HUES6 (cell line): ENCODE data around the gene TEX13B.
"Not testable (repeated sequence)": the region's sequence is repeated elsewhere in the genome, so short reads cannot be mapped to it uniquely, and the experiment has no call there.

Source experiments
- H3K27ac ChIP-seq: 2 replicates; pipeline ENCODE4 v1.7.0; 2013; ENCODE audit warnings: low read depth, mild to moderate bottlenecking, low read length, inconsistent platforms
- H3K27me3 ChIP-seq: 2 replicates; pipeline ENCODE4 v1.6.1; 2013; ENCODE audit warnings: low read length; ENCODE audit not compliant: control insufficient read depth, insufficient read depth
- H3K36me3 ChIP-seq: 2 replicates; pipeline ENCODE4 v1.6.1; 2013; ENCODE audit warnings: low read length; ENCODE audit not compliant: control insufficient read depth, insufficient read depth
- H3K4me1 ChIP-seq: 2 replicates; pipeline ENCODE4 v1.6.1; 2013; ENCODE audit warnings: low read length; ENCODE audit not compliant: control insufficient read depth, insufficient read depth
- H3K4me3 ChIP-seq: 2 replicates; pipeline ENCODE4 v1.5.1; 2013; ENCODE audit warnings: low read depth, low read length
- H3K9ac ChIP-seq: one replicate; pipeline ENCODE4 v1.6.1; 2013; ENCODE audit warnings: mild to moderate bottlenecking, low read length
- H3K9me3 ChIP-seq: 2 replicates; pipeline ENCODE4 v1.6.1; 2013; ENCODE audit warnings: low read depth, low read length; ENCODE audit not compliant: control insufficient read depth, insufficient read depth

The TEX13B gene

DNA sequence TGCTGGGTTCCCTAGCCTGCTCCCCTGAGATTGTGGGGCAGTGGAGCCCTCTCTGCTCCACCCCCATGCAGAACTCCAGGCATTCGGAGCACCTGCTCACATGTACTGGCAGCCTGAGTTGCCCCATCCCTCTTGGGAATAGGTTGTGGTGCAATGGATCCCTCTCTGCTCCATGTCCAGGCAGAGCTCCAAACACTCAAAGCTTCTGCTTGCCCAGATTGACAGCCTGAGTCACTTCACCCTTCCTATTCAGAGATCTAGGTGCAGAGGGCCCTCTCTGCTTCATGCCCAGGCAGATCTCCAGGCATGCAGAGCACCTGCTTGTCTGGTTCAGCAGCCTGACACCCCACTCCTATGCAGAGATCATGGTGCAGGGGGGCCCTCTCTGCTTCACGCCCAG, 18.6 kb upstream of the TEX13B start:
- Histone ChIP-seq H3K27ac (no peak overlapping the region), H3K9me3 (peaks cover 50% of the 10 kb centered on the region), H3K36me3 (no peaks in the 10 kb centered on the region), H3K4me3 (no peak overlapping the region), H3K4me1 (peaks cover 9% of the 10 kb centered on the region; the same call in 1 of the 2 replicates), H3K9ac (no peak overlapping the region), H3K27me3 (peaks cover 3% of the 10 kb centered on the region; the same call in 1 of the 2 replicates)

DNA sequence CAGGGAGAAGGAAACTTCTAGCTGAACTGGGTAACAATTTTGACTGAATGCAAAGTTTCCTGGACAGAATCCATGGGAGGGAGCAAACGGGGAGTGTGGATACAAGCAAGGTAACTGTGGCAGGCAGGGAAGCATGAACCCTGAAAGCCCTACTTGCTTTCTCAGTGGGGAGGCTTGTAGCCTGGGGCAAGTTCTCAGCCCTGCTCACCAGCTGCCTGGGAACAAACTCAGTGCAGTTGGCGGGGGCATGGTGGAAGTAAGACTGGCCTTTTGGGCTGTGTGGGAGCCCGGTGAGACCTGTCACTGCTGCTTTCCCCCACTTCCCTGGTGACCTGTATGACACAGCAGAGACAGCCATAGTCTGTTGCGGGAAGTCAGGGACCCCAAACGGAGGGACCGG, 14.0 kb upstream of the TEX13B start:
- H3K9me3 ChIP-seq: peaks cover 31% of the 10 kb centered on the region
- H3K4me3 ChIP-seq: peak overlapping the region; percentile 7; the same call in 1 of the 2 replicates
- H3K36me3 ChIP-seq: peaks cover 22% of the 10 kb centered on the region
- H3K4me1 ChIP-seq: peaks cover 10% of the 10 kb centered on the region; the same call in 1 of the 2 replicates
- no peaks in the 10 kb centered on the region; the same call in 1 of the 2 replicates for H3K27me3 ChIP-seq
- peak overlapping the region; percentile 62; the same call in 1 of the 2 replicates for H3K27ac ChIP-seq
- H3K9ac ChIP-seq: peak overlapping the region; percentile 75

DNA sequence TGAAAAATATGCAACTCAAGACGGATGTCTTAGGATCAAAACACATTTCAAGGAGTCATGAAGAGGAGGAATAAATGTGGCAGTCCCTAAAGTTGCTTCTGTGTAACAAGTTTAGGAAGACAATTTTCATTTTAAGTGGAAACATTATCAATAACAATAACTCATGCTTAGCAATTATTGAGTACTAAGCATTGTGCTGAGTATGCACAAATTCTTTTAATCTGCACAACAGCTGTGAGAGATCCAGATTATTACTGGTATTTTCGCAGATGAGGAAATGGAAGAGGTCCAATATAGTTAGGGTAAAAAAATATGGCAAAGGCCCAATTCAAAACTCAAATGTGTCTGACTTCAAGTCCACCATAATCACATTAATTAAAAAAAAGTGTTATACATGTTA, 2.9 kb upstream of the TEX13B start:
- Histone ChIP-seq H3K9ac (no peak overlapping the region), H3K9me3 (no peaks in the 10 kb centered on the region), H3K4me1 (peaks cover 9% of the 10 kb centered on the region; the same call in 1 of the 2 replicates), H3K27ac (no peak overlapping the region), H3K27me3 (no peaks in the 10 kb centered on the region; the same call in 1 of the 2 replicates), H3K36me3 (peaks cover 12% of the 10 kb centered on the region), H3K4me3 (no peak overlapping the region)

GRCh38 chrX:107979534-107979933, 2.6 kb downstream of the TEX13B start:
- Histone ChIP-seq H3K27ac (no peak overlapping the region), H3K36me3 (peaks cover 11% of the 10 kb centered on the region; the same call in 1 of the 2 replicates), H3K27me3 (no peaks in the 10 kb centered on the region; the same call in 1 of the 2 replicates), H3K4me1 (peaks cover 25% of the 10 kb centered on the region), H3K4me3 (no peak overlapping the region), H3K9ac (no peak overlapping the region), H3K9me3 (no peaks in the 10 kb centered on the region)

- peak overlapping the region; percentile 59; the same call in 1 of the 2 replicates for H3K27ac ChIP-seq
- peaks cover 25% of the 10 kb centered on the region for H3K4me1 ChIP-seq
- H3K27me3 ChIP-seq: no peaks in the 10 kb centered on the region; the same call in 1 of the 2 replicates
- no peaks in the 10 kb centered on the region for H3K9me3 ChIP-seq
- peaks cover 16% of the 10 kb centered on the region; the same call in 1 of the 2 replicates for H3K36me3 ChIP-seq
- no peak overlapping the region for H3K9ac ChIP-seq
- no peak overlapping the region for H3K4me3 ChIP-seq
These were observed 3.4 kb downstream of the TEX13B start for GRCh38 chrX:107978707-107979307.

- Histone ChIP-seq H3K9me3 (no peaks in the 10 kb centered on the region), H3K9ac (no peak overlapping the region), H3K4me1 (peaks cover 25% of the 10 kb centered on the region), H3K36me3 (peaks cover 16% of the 10 kb centered on the region; the same call in 1 of the 2 replicates), H3K4me3 (no peak overlapping the region), H3K27me3 (no peaks in the 10 kb centered on the region; the same call in 1 of the 2 replicates), H3K27ac (peak overlapping the region; percentile 59; the same call in 1 of the 2 replicates)
These were observed 4.1 kb downstream of the TEX13B start for GRCh38 chrX:107978071-107978470.

- Histone ChIP-seq H3K27ac (no peak overlapping the region), H3K27me3 (no peaks in the 10 kb centered on the region; the same call in 1 of the 2 replicates), H3K9ac (no peak overlapping the region), H3K4me1 (peaks cover 13% of the 10 kb centered on the region), H3K36me3 (peaks cover 7% of the 10 kb centered on the region; the same call in 1 of the 2 replicates), H3K4me3 (no peak overlapping the region), H3K9me3 (no peaks in the 10 kb centered on the region)
These were observed 10.5 kb downstream of the TEX13B start for GRCh38 chrX:107971636-107972035.

DNA sequence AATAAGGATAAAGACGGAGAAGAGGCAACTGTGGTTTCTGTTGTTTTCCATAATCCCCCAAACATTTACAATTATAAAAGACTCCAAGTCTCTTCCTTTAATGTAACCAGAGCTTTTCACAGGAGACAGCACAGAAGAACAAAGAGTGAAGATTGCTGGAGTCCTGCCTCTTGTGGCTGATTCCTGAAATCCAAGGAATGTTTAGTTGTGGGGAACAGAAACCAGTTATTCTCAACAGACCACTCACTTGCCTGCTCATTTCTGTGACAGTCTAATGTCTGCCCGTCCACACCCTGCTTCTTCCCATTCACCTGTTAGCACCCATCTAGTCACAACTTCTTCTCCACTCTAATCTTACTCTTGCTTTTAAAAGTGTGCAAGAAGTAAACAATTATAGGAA, 12.1 kb downstream of the TEX13B start:
- Histone ChIP-seq H3K27me3 (no peaks in the 10 kb centered on the region; the same call in 1 of the 2 replicates), H3K27ac (no peak overlapping the region), H3K9ac (no peak overlapping the region), H3K9me3 (no peaks in the 10 kb centered on the region; the same call in 1 of the 2 replicates), H3K4me3 (no peak overlapping the region), H3K36me3 (peaks cover 11% of the 10 kb centered on the region; the same call in 1 of the 2 replicates), H3K4me1 (peaks cover 13% of the 10 kb centered on the region)

- Histone ChIP-seq H3K36me3 (peaks cover 8% of the 10 kb centered on the region; the same call in 1 of the 2 replicates), H3K4me3 (no peak overlapping the region), H3K9ac (no peak overlapping the region), H3K27me3 (no peaks in the 10 kb centered on the region; the same call in 1 of the 2 replicates), H3K9me3 (peaks cover 11% of the 10 kb centered on the region), H3K4me1 (peaks cover 13% of the 10 kb centered on the region), H3K27ac (no peak overlapping the region)
These were observed 13.5 kb downstream of the TEX13B start for GRCh38 chrX:107968623-107969022.

GRCh38 chrX:107955337-107955736, 26.8 kb downstream of the TEX13B start:
- H3K4me3 ChIP-seq, H3K4me1 ChIP-seq, H3K27ac ChIP-seq, H3K27me3 ChIP-seq, H3K36me3 ChIP-seq, H3K9me3 ChIP-seq, H3K9ac ChIP-seq: not testable (repeated sequence)

DNA sequence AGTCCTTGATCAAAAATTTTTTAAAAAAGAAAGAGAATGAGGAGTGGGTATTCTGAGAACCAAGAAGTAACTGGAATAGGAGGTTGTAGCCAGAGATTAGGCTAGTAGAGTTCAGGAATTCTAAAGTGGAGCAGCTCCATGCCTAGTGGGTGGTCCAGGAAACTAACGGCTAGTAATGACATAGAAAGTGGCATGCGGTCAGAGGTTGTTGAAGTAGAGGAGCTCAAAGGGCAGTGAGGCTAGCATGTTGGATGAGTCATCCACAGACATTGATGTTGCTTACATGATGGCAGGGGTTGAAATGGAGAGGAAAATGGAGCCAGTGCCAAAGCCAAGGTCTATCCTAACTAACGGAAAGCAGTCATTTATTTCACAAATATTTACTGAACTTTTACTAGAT, 42.1 kb downstream of the TEX13B start:
- Histone ChIP-seq H3K4me1 (peaks cover 9% of the 10 kb centered on the region), H3K36me3 (peaks cover 21% of the 10 kb centered on the region; the same call in 1 of the 2 replicates), H3K27ac (no peak overlapping the region), H3K27me3 (no peaks in the 10 kb centered on the region; the same call in 1 of the 2 replicates), H3K9ac (no peak overlapping the region), H3K4me3 (no peak overlapping the region), H3K9me3 (no peaks in the 10 kb centered on the region)
